ENCODE data around the gene KLF9.

- no peak for TF ChIP-seq POLR2A (IDR thresholded peaks at IDR 0.05; ENCODE audit: low read depth, low read length)
- TF ChIP-seq TAF1 (IDR thresholded peaks at IDR 0.05; ENCODE audit: borderline replicate concordance, low read depth, low read length): no peak
- TF ChIP-seq POLR2AphosphoS5 (IDR thresholded peaks at IDR 0.05; ENCODE audit: low read depth, low read length): no peak
These were observed 1.0 kb downstream of the KLF9 start for GRCh38 chr9:70413464-70413798.

All from GM12892 (cell line).